HG03196 (cell line): Measurements from ENCODE around the gene RBFOX1.

ENCODE experiments used
- ATAC-seq: cut with Tn5 transposase; IDR thresholded peaks from one replicate; pipeline ENCODE4 v1.9.1; 2021; ENCODE audit not compliant: unreplicated experiment

Gene RBFOX1

DNA sequence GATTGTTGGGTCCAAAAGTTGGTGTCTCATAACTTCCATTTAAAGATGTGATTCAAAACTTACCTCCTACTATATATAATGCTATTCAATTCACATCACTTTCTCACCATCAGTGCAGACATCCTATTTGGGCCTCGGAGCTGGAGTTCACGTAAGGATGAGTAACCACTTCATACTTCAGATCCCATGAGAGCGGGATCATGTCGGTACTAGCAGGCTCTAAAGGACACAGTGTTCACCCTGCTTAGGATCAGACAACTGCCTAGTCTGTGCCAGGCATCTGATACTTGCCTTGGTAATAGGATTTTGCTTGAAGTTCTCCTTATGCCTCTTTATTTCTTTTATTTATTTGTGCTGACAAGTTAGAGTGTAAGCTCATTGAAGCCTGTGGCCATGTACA, 39.5 kb downstream of the RBFOX1 start:
- no peak for ATAC-seq

- no peak for ATAC-seq
Measured at GRCh38 chr16:7373776-7374175, 41.1 kb downstream of the RBFOX1 start.

- ATAC-seq: no peak
Measured at GRCh38 chr16:7374614-7375174, 42.0 kb downstream of the RBFOX1 start.

DNA sequence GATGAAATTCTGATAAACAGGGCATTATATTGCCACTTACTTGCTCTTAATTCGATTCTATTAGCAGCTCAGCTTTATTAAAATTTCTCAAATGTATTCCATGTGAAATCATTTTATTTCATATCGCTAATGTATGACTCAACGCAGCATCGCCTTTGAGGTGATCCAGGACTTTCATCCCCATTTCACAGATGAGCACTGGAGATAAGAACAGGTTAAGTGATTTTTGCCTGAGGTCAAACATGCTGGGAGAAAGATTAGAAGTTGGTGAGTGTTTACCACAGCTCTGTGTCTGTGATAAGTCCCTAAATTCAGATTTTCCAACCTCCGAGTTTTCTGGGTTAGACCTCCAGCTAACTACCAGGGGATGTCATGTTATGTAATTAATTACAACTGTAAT, 43.6 kb downstream of the RBFOX1 start:
- no peak for ATAC-seq

- ATAC-seq: no peak
Measured at GRCh38 chr16:7377231-7377630, 44.6 kb downstream of the RBFOX1 start.

DNA sequence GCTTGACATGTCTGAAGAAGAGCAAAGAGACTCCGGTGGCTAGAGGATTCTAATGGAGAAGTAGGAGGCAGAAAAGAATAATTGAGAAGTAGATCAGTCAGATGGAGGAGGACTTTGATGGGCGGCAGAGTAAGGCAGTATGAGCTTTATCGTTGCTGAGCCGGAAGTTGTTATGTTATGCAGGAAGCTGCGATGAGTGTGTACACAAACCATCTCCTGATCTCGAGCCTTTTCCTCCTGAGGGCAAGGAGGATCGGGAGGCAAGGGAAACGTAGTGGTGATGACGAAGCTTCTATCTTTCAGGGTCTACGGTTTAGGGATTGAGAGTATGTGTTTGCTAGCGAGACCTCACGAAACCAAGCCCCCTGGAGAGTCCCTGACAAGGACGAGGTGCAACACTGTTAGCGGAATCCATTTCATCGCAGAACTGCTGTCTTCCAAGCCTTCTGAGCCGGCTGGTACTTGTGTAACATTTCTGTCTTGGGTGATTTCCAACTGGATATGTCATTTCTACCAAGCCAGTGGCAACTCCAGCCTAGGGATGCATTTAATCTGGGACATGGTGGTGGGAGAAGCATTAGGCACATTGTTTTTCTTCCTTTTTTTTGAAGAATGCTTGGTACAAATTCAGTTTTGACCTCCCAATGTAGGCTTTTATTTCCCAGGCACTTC, 45.5 kb downstream of the RBFOX1 start:
- ATAC-seq: no peak

GRCh38 chr16:7380441-7380840, 47.8 kb downstream of the RBFOX1 start:
- ATAC-seq: no peak

DNA sequence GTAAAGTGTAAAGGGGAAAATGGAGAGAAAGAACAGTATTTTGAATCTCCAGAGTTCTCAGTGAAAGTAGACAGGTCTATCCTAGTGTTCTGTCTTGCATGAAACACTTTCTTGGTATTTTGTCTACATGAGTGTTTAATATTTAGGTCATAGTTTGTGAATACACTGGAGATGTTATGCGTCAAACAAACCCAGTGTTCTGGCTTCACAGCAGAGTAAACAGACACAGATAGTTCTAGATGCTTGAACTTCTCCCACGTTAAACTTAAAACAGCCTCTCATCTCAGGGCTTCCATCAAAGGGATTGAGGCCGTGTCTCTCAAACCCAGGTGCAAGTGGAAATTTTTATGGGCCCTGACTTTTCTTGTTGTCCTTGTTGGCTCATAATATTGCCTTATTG, 48.3 kb downstream of the RBFOX1 start:
- no peak for ATAC-seq

DNA sequence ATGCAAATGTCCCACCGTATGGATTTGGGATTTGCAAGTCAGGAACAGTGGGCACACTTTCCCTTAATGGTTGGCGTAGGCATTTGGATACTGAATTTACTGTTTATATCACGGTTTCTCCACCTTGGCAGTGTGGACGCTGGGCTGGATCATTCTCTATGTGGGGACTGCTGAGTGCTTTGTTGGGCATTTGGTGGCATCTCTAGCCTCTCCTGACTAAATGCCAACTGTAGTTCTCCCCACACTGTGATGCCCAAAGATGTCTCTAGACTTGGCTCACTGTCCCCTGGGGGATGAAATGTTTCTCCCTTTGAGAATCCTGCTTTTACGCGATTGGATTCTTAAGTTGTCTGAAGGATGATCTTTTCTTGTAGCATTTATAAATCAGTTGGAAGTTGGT, 49.0 kb downstream of the RBFOX1 start:
- no peak for ATAC-seq

GRCh38 chr16:7382521-7382920, 49.9 kb downstream of the RBFOX1 start:
- ATAC-seq: no peak

GRCh38 chr16:7390974-7391373, 58.3 kb downstream of the RBFOX1 start:
- no peak for ATAC-seq

DNA sequence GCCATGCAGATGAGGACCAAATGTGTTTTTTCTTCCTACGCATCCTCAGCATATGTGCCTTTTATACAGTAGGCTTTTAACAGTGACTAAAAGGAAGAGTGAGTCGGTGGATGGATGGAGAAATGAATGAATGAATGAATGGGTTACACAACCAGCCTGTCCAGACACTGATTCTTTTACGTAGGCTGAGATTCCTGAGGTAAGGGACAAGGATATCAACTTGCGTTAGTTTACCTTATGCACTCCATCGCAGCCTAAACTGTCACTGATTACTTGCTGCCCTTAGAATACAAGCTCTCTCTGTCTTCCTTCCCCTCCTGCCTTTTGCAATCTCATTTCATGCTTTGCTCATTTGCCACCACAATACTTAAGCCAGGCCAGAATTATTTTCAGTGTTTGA, 59.0 kb downstream of the RBFOX1 start:
- no peak for ATAC-seq

DNA sequence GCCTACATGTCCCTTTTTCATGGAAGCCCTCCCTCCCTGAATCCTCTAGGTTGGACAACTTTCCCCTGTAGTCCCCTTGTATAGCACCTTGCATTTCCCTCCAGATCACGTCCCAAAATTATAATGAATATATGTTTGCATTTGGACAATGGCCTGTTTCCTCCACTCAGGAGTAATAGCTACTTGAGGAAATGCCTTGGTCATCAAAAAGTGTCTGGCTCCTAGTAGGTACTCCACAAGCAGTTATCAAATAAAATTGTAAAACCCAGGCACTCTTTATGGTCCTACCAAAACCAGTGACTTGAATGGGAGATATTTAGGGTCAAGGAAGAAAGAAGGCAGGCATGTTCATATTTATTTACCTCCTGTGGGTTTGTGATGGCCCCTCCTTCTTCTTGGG, 59.6 kb downstream of the RBFOX1 start:
- no peak for ATAC-seq

DNA sequence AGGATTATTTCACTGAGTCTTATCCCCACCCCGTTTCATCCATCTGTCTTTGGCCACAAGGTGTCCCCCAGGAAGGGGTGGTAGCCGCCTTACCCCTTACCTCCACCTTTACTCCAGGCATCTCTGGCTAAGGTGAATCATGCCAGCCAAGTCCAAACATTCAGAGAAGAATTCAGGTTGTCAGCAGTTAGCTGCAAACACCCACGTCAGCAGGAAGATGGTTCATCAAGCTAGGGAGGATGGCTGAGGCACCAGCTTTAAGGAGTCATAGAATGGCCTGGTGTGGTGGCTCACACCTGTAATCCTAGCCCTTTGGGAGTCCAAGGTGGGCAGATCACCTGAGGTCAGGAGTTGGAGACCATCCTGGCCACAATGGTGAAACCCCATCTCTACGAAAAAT, 61.0 kb downstream of the RBFOX1 start:
- ATAC-seq: no peak

DNA sequence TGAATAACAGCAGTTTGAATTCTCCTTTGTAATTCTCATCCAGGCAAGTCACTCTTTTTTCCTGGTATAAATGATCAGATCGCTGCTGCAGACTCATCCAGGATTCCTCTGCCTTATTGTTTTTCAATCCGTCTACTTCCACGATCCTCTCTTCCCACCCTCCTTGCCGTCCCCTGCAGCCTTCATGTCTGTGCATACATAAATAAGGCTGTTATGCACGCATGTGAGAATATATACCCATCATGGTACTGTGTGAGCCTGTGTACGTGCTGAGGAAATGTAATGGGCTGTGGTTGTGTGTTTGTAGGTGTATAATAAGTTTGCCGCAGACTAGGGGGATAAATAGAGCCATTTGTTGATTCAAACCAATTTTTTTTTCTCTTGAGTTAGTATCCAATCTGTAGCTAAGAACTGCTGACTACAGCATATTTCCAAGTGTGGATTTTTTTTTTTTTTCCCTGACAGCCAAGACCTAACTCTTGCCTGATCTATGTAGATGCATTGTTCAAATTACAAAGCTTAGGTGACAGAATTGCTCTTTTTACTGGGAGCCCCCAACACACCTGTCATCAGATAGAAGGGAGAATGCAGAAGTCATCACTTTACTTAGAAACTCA, 62.2 kb downstream of the RBFOX1 start:
- no peak for ATAC-seq

DNA sequence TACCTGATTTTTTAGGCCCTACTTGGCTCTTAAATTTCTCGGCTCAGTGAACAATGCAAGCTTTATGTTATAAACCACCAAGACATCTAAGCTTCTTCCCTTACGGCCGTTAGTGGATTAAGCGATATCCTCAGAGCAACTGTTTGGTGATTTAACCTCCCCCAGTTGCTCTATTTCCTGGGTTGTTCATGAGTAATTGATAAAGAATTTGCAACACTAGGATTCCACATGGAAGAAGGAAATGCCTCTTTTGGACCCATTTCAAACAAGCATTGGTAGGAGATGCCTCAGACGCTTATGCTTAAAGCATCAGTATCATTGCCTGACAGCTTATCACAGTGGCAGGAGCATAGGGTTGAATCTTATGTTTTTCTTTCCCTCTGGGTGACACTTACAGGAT, 65.3 kb downstream of the RBFOX1 start:
- no peak for ATAC-seq

DNA sequence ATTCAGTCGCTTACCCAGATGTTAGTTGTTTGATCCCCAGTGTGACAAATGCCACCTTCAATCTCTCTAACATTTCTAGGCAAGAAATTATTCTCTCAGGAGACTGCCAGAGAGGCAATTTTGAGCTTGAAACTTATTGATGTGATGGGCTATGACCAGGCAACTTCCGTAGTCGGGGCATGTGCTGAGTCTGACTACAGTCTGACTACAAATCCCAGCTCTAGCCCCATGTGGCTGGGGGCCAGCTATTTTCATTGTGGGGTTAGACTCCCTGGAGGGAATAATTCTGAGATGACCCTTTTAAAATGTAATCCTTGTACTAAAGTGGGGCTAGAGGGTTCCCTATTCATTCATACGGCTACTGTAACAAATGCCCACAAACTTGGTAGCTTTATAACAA, 65.9 kb downstream of the RBFOX1 start:
- no peak for ATAC-seq

GRCh38 chr16:7399296-7399695, 66.7 kb downstream of the RBFOX1 start:
- ATAC-seq: no peak

- no peak for ATAC-seq
Measured at GRCh38 chr16:7400117-7400890, 67.7 kb downstream of the RBFOX1 start.

- ATAC-seq: no peak
Measured at GRCh38 chr16:7404217-7404616, 71.6 kb downstream of the RBFOX1 start.

DNA sequence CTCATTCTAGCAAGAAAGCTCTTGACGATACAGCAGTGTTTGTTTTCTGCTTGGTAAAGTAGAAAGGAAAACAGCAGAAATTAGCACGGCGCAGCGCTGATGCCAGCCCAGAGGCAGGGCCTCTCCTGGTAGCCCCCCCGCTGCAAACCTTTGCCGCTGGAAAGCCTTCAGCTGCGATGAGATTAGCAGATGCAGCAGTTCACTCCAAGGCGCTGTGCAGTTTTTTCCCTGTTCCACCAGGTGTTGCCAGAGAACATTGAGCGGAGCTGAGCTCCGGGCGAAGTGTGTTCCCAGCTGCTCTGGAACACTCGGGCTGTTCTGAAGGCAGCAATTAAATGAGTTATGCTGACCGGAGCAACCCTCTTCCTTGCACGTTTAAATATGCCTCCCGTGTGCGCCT, 72.5 kb downstream of the RBFOX1 start:
- no peak for ATAC-seq
